ENCODE measurements around the gene BEX2.
"Not testable (repeated sequence)": the region's sequence is repeated elsewhere in the genome, so short reads cannot be mapped to it uniquely, and the experiment has no call there.

Gene BEX2

DNA sequence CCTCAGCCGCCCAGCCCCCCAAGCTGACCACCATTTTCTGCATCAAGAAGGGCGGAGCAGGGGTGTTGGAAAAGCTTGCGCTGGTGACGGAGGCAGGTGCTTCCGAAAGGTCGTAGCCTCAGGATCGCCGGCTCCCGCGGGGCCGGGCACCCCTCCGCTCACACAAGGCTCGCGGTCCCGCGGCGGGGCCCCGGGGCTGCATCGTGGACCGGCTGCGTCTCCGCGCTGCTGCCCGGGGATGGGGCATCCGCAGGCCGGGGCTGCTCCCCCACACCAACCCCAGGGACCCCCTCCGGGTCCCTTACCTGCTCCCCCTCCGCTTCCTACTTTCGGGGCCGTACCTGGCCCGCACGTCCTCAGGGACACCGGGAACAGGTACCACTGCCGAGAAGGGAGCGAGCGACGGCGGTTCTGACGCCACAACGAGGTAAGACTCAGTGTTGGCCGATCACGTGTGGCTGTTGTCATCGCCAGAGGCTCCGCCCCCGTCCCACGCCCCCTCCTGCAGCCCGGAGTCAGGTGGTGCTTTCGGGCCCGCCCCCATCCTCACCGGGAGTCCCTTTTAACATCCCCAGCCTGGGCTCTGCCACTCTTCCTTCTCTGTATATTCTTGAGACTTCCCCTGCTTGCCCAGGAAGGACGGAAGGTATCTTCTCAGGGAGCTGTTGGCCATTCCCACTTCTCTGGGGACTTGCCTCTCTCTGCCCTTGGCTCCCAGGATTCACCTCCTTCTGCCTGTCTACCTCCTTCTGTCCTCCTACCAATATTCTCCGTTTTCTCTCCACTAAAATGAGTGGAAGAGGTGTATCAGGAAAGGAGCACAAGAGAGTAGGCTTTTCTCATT is at the start of gene BEX2:
Gene BEX2, minus strand, starts transcription at position 436 of the 844 bp plus-strand sequence. CDS start 1,014 bp downstream, outside the sequence.
- DNase-seq = peak; percentile 20

- DNase-seq = no peak
Observed at GRCh38 chrX:103360092-103360491, 49.3 kb upstream of the BEX2 start.

DNA sequence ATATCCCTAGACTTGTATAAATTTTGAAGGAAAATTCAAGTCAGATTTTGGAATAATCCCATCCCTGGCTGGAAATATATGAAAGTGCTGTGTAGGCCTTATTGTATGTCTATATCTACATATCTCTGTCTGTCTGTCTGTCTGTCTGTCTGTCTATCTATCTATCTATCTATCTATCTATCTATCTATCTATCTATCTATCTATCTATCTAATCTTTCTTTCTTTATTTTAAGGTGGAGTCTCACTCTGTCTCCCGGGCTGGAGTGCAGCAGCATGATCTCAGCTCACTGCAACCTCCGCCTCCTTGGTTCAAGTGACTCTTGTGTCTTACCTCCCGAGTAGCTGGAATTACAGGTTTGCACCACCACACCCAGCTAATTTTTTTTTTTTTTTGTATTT is 48.8 kb upstream of the BEX2 start:
- not testable (repeated sequence) for DNase-seq

- DNase-seq = no peak
Observed at GRCh38 chrX:103357871-103358270, 47.1 kb upstream of the BEX2 start.

- DNase-seq = no peak
Observed at GRCh38 chrX:103356858-103357257, 46.1 kb upstream of the BEX2 start.

DNA sequence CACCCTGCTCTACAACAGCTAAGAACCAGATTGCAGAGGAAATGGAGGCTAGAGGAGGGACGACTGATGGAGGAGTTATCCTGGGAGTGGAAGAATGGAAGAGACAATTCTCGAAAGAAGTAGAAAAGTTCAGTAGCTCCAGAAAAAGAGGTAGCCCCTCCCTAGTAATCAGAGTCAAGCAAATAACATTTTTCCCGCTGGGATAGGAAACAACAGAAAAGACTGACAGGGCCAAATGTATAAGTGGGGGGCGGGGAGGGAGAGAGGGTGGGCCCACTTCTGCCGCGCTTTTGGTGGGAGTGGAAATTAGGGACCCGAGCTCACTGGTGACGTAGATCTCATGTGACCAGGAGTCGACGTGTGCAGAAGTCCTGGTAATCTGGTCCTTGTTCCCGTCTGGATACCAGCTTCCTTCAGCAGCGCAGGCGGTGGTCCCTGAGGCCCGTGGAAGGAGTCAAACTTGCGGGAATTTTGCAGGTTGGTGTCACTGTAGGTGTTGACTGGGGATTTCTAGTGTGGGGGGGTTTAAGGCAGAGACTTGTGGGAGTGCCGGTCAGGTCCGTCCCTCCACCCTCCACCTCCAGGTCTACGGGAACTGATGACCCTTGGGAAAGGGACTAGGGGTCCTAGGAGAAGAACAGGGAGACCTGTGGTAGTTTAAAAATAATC is 45.5 kb upstream of the BEX2 start, which contains the start of gene TCEAL9:
Gene TCEAL9, plus strand, starts transcription at position 377 of the 669 bp plus-strand sequence. CDS start 1,179 bp downstream, outside the sequence.
- peak; percentile 40 for DNase-seq

DNA sequence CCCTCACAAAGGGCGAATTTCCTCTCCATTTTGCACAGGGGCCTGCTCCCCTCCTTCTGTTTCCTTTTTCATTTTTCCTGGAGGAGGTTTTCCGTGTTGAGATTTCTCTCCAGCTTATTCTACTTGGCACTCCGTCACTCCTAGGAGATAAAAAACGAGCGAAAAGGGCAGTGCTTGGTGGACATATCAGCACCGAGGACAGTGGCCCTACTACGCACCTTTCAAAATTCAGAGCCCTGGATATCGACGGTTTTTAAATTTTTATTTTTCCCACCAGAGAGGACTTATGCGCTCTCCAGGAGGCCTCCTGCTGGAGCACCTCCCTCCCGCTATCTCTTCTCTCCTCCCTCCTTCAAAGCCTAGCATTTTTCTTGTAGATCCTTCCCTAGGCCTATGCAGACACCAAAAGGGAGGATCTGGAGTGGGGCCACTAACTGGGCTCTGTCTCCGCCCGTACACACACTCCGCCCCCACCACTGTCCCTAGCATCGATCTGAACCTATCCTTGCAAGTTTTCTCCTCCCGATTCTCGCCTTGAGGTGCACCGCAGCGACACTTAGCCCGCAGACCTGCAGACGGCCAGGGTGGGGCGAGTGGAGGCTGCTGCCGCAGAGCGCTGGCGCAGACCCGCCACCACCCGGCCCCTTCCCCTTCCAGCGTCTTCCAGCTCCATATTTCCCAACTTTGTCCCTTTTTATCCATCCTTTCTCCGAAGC is 37.0 kb upstream of the BEX2 start:
- no peak for DNase-seq

DNA sequence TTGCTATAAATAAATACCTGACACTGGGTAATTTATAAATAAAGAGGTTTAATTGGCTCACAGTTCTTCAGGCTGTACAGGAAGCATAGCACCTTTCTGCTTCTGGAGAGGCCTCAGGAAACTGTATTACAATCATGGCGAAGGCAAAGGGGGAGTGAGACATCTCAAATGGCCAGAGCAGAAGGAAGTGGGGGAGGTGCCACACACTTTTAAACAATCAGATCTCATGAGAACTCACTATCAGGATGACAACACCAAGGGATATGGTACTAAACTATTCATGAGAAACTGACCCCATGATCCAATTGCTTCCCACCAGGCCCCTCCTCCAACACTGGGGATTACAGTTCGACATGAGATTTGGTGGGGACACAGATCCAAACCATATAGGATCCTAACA is 33.8 kb upstream of the BEX2 start:
- DNase-seq = no peak

- DNase-seq = peak; percentile 44
Observed at GRCh38 chrX:103343105-103343504, 32.3 kb upstream of the BEX2 start.

DNA sequence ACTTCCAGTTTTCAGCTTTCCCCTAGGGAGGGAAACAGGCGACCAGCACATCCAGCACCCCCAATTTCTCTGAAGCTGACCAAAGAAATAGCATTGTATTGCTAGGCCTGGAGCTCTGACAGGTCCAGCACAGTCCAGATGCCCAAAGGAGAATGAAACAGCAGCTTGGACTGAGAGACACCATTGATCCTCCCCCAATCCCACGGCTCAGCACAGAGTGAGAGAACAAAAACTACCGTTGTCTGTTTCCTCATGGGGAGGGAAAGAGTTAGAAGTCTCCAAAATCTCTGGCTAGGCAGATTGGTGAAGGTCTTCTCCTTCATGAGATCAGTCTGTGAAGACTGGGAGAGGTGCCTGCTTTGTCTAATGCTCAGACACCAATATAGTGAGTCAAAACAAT is 27.9 kb upstream of the BEX2 start:
- DNase-seq = no peak

DNA sequence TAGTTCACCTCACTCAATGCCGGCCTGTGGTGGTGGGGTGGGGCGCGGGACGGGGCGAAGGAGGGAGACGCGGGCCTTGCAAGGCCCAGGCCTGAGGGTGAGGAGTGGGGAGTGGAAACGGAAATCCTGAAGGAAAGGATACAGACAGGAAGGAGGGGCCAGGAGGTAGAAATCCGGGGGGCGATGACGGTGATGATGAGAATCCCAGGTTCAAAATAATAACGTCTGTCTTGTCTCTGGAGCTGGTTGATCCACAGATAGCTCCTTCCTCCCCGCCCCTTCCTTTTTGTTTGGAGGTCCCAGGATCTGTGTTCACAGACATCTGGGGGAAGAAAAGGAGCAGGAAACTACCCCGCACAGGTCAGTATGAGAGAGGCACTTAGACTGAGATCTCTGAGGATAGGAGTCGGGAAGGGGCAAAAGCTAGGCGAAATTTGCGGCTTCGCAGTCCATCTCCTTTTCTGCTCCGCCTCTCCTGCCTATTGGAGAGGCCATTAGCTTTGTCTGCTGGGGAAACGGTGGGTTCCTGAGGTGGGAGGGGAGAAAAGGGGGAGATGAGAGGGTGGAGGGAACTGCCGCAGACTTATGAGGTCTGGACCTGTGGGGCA is 20.0 kb upstream of the BEX2 start:
- no peak for DNase-seq

GRCh38 chrX:103329991-103330390 is 19.2 kb upstream of the BEX2 start, which contains the start of gene TCEAL7:
TSS of gene TCEAL7 (plus strand) at chrX:103330239. CDS start at chrX:103331404, 1,165 bp downstream.
- DNase-seq = no peak

DNA sequence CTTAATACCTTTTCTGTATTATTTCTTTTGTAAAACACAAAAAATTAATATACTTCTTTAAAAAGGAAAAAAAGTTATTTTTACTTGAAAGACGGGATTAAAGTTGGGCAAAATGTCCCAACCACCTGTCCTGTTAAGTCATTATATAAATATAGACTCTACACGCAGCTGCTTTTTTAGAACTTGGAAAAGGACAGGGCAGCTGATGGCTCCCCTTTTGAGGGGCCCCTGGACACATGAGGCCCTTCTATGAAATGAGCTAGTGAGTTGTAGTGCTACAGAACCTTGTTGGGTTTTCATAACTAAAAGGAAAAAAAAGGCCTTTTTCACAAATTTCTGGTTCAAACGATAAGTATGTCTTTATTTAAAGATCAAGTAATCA is 600 bp upstream of the BEX2 start:
- DNase-seq = no peak

- no peak for DNase-seq
Observed at GRCh38 chrX:103309860-103310554, 783 bp downstream of the BEX2 start.

DNA sequence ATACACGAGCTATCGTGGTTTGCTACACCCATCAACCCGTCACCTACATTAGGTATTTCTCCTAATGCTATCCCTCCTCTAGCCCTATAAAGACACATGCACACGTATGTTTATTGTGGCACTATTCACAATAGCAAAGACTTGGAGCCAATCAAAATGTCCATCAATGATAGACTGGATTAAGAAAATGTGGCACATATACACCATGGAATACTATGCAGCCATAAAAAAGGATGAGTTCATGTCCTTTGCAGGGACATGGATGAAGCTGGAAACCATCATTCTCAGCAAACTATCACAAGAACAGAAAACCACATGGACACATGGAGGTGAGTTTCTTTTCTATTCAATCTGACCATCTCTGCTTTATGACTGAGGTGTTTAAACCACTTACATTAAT is 5.1 kb downstream of the BEX2 start:
- not testable (repeated sequence) for DNase-seq

- no peak for DNase-seq
Observed at GRCh38 chrX:103304705-103305104, 6.1 kb downstream of the BEX2 start.

DNA sequence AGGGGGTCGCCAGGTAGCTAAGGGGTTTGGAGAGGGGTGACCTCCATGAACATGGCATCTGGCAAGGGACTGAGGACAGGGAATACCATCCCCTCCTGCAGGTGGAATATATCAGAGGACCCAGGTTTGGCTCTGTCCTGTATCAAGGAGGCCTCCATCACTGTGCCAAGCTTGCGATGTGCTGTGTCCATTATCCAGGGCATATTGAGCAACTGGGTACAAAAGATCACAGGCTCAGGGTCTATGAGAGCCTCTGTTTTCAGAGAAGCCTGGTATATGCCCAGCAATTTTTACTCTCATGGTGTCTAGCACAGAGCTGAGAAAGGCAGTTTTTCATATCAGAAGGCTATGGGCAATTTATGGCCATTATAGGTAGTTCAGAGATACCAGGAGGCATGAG is 17.7 kb downstream of the BEX2 start:
- no peak for DNase-seq

- no peak for DNase-seq
Observed at GRCh38 chrX:103279624-103280023, 31.2 kb downstream of the BEX2 start.

DNA sequence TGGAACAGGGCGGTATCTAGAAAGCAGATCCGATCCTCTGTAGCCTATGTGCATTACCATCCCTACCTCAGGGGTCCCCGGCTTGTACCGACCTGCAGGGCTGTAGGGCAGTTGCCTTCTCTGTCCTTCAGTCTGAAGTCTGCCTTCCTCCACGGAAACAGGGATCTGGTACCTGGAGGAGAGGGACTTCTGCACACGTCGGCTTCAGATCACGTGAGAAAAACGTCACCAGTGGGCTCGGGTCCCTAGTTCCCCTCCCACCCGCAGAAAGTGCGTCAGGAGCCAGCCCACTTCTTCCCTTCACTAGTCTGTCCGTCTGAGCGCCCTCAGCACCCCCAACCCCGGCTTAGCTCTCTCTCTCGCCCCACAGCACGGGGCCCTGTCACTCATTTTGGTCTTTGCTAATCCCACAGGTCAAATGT is 34.2 kb downstream of the BEX2 start, which contains the start of gene TCEAL5:
Gene TCEAL5, minus strand, starts transcription at position 170 of the 422 bp plus-strand sequence. CDS start 2,187 bp downstream, outside the sequence.
- DNase-seq = no peak

DNA sequence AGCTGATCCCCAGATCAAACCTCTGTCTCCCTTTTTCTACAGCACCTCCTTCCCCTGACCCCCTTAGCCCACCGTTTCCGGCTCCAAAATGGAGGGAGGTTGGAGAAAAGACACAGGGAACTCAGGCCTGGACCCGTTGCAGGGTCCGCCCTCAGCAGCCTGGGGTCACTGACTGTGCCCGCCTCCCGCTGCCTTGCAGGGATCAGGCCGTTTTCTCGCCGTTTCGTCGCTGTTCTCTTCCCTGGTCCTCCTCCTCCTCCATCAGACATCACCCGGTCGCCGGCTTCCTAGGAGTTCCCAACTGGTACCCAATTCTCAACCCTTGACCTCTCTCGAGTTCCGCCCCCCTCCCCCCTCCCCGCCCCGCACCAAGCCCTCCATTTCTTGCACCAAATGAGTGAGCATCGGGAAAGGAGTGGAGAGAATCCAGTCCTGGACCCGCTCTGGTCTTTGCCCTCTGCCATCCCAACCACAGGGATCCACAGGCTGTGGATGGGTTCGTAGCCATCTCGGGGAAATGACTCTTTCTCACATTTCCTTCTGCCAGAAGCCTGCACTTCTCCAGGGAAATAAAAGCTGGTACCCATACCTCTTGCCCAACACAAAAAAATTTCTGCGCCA is 34.7 kb downstream of the BEX2 start:
- no peak for DNase-seq

DNA sequence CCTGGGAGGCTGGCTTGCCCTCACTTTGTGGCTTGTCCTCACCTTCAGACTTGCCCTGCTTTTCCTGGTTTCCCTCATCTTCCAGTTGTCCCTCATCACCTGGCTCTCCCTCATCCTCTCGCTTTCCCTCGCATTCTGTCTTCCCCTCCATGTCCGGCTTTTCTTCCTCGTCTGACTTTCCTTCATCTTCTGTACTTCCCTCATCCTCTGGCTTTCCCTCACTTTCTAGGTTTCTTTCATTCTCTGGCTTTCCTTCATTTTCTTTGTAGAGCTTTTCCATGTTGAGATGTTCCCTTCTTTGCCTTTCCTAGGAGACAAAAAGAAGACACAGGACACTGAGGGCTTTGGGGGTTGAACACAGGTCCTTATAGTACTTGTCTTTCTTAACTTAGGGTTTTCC is 36.5 kb downstream of the BEX2 start:
- DNase-seq = no peak

All from DMS 273 treated with DMSO at 0.1 percent for 48 hours (cell line).